Vagina (tissue), 2 donors: ENCODE data around the gene ELMO3. TPM values are rescaled to one million over a fixed set of nuclear protein-coding genes. Genes with fewer than 3 reads are reported as not detected.

Experiments used
- DNase-seq, 2 donors: peaks; one replicate each; pipeline ENCODE4 v3.0.0-alpha.2; 2017; ENCODE audit errors: extremely low spot score in 2 of 2
- H3K27ac ChIP-seq: fragments of 200-600 bp; sonication (generic); one replicate; pipeline ENCODE4 v1.5.1; 2019
- H3K27me3 ChIP-seq: fragments of 200-600 bp; sonication (generic); one replicate; pipeline ENCODE4 v1.5.1; 2019
- H3K36me3 ChIP-seq, 2 donors: fragments of 200-600 bp; sonication (generic); one replicate each; pipeline ENCODE4 v1.5.1; 2017 to 2019
- H3K4me1 ChIP-seq: fragments of 200-600 bp; sonication (generic); one replicate; pipeline ENCODE4 v1.5.1; 2019
- H3K4me3 ChIP-seq, 2 donors: fragments of 200-600 bp; sonication (generic); 1 replicate in 1 of 2; 2 replicates in 1 of 2; pipeline ENCODE4 v1.5.1; 2016 to 2019
- H3K9me3 ChIP-seq: fragments of 200-600 bp; sonication (generic); one replicate; pipeline ENCODE4 v1.5.1; 2019
- POLR2A ChIP-seq, 2 donors: fragments of 450-650 bp; IDR thresholded peaks; one replicate each; pipeline ENCODE4 v1.6.1; 2017; ENCODE audit warnings: antibody characterized with exemption in 2 of 2, mild to moderate bottlenecking in 2 of 2, moderate library complexity in 2 of 2
- POLR2AphosphoS5 ChIP-seq, 2 donors: sonication (generic); formaldehyde crosslinking; IDR thresholded peaks; one replicate each; pipeline ENCODE4 v1.9.0; 2017; ENCODE audit warnings: antibody characterized with exemption in 2 of 2, mild to moderate bottlenecking in 2 of 2, low read depth in 1 of 2; ENCODE audit not compliant: insufficient read depth in 1 of 2
- intact Hi-C: fragments of 100-400 bp; cut with DNase I; formaldehyde crosslinking; loops from one replicate; pipeline ENCODE4 v1.15.1; 2023
- total RNA-seq: library from RNA; depleted of rRNA; stranded (reverse); fragments of >200 nt; gene quantifications from one replicate; pipeline ENCODE4 v1.2.3, GENCODE V29; 2016
- TF ChIP-seq, protein P1 (sequence below), 3 experiments: fragments of 450-650 bp in 2 of 3; fragments of 200-600 bp in 1 of 3; sonication (generic) in 1 of 3; IDR thresholded peaks; one replicate each; pipeline ENCODE4 v1.5.1; 2017 to 2019; ENCODE audit warnings: antibody characterized with exemption in 3 of 3, mild to moderate bottlenecking in 2 of 3, moderate library complexity in 2 of 3

The ELMO3 gene
- total RNA-seq, 1 donor from 2014 or later, result 21.6 TPM

- intact Hi-C loops, result no loop called here
- DNase-seq, result no peak
- Histone ChIP-seq H3K27ac (no peak overlapping the region), H3K4me1 (peaks cover 21% of the 10 kb centered on the region), H3K27me3 (no peaks in the 10 kb centered on the region), H3K36me3 (peaks cover 0 to 54% of the 10 kb centered on the region in 2 donors), H3K4me3 (no peak overlapping the region), H3K9me3 (no peaks in the 10 kb centered on the region)
- TF ChIP-seq, protein P1, sequence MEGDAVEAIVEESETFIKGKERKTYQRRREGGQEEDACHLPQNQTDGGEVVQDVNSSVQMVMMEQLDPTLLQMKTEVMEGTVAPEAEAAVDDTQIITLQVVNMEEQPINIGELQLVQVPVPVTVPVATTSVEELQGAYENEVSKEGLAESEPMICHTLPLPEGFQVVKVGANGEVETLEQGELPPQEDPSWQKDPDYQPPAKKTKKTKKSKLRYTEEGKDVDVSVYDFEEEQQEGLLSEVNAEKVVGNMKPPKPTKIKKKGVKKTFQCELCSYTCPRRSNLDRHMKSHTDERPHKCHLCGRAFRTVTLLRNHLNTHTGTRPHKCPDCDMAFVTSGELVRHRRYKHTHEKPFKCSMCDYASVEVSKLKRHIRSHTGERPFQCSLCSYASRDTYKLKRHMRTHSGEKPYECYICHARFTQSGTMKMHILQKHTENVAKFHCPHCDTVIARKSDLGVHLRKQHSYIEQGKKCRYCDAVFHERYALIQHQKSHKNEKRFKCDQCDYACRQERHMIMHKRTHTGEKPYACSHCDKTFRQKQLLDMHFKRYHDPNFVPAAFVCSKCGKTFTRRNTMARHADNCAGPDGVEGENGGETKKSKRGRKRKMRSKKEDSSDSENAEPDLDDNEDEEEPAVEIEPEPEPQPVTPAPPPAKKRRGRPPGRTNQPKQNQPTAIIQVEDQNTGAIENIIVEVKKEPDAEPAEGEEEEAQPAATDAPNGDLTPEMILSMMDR (IDR thresholded peaks at IDR 0.05), result no peak
- no peak for TF ChIP-seq POLR2AphosphoS5 (IDR thresholded peaks at IDR 0.05; ENCODE audit: insufficient read depth in 1 of 2, low read depth in 1 of 2)
- no peak for TF ChIP-seq POLR2A (IDR thresholded peaks at IDR 0.05)
Observed at GRCh38 chr16:67229906-67230808, 31.2 kb downstream of the ELMO3 start.

- H3K4me1 ChIP-seq, result peaks cover 18% of the 10 kb centered on the region
- no peak for TF ChIP-seq POLR2AphosphoS5 (IDR thresholded peaks at IDR 0.05; ENCODE audit: insufficient read depth in 1 of 2, low read depth in 1 of 2)
- no peak for TF ChIP-seq POLR2A (IDR thresholded peaks at IDR 0.05)
- TF ChIP-seq, protein P1 (IDR thresholded peaks at IDR 0.05), result no peak
- H3K4me3 ChIP-seq, result no peak overlapping the region
- no peak overlapping the region for H3K27ac ChIP-seq
- no peaks in the 10 kb centered on the region for H3K9me3 ChIP-seq
- no peaks in the 10 kb centered on the region for H3K27me3 ChIP-seq
- peaks cover 0 to 60% of the 10 kb centered on the region in 2 donors for H3K36me3 ChIP-seq
- DNase-seq, result no peak
- intact Hi-C loops, result no loop called here
Observed at GRCh38 chr16:67230809-67231660, 32.1 kb downstream of the ELMO3 start.

GRCh38 chr16:67233596-67233995 lies 34.7 kb downstream of the ELMO3 start:
- no peak overlapping the region for H3K4me3 ChIP-seq
- DNase-seq, result no peak
- peaks cover 1% of the 10 kb centered on the region for H3K4me1 ChIP-seq
- intact Hi-C loops, result no loop called here
- no peak overlapping the region for H3K27ac ChIP-seq
- no peaks in the 10 kb centered on the region for H3K9me3 ChIP-seq
- H3K27me3 ChIP-seq, result no peaks in the 10 kb centered on the region
- TF ChIP-seq, protein P1 (IDR thresholded peaks at IDR 0.05), result no peak
- TF ChIP-seq POLR2AphosphoS5 (IDR thresholded peaks at IDR 0.05; ENCODE audit: insufficient read depth in 1 of 2, low read depth in 1 of 2), result no peak
- TF ChIP-seq POLR2A (IDR thresholded peaks at IDR 0.05), result no peak
- peaks cover 0 to 80% of the 10 kb centered on the region in 2 donors for H3K36me3 ChIP-seq

GRCh38 chr16:67234180-67234597 lies 35.3 kb downstream of the ELMO3 start:
- Histone ChIP-seq H3K36me3 (peaks cover 0 to 74% of the 10 kb centered on the region in 2 donors), H3K4me1 (no peaks in the 10 kb centered on the region), H3K27ac (no peak overlapping the region), H3K4me3 (no peak overlapping the region), H3K27me3 (no peaks in the 10 kb centered on the region), H3K9me3 (no peaks in the 10 kb centered on the region)
- TF ChIP-seq POLR2AphosphoS5 (IDR thresholded peaks at IDR 0.05; ENCODE audit: insufficient read depth in 1 of 2, low read depth in 1 of 2) (no peak), POLR2A (IDR thresholded peaks at IDR 0.05) (no peak)
- TF ChIP-seq, protein P1 (IDR thresholded peaks at IDR 0.05), result no peak
- intact Hi-C loops, result no loop called here
- no peak for DNase-seq
